Measurements from ENCODE around the gene DPH2. TPM values are rescaled to one million over a fixed set of nuclear protein-coding genes. Genes with fewer than 3 reads are reported as not detected.

Gene DPH2
- polyA plus RNA-seq, 1 donor from 2014 or later, result 26.0 TPM

DNA sequence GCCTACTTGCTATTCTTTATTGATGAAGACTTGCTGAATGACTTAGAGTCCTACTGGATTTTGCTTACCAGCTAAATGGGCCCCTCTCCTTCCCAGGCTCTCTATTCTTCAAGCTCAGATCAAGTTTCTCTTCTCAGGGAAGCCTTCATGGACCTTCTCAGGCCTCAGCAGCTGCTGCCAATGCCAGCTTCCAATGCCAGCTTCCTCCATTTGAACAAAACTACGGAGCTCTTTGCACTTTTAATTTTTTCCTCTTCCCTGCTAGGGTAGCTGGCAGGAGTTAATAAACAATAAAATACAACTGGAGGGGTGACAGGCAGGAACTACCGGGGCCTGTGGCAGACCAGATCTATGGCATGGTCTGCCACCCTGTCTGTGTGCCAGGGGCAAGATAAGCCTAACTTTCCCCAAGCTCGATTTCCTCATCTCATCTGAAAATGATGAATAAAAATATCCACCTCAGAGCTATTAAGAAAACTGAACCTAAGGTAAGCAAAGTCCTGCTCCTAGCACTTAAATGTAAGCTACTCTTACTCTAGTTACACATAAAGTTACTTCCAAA is 24.1 kb upstream of the DPH2 start:
- TF ChIP-seq SMC3 (conservative IDR thresholded peaks at IDR 0.05; ENCODE audit: poor library complexity), result no peak
- TF ChIP-seq, protein P1, sequence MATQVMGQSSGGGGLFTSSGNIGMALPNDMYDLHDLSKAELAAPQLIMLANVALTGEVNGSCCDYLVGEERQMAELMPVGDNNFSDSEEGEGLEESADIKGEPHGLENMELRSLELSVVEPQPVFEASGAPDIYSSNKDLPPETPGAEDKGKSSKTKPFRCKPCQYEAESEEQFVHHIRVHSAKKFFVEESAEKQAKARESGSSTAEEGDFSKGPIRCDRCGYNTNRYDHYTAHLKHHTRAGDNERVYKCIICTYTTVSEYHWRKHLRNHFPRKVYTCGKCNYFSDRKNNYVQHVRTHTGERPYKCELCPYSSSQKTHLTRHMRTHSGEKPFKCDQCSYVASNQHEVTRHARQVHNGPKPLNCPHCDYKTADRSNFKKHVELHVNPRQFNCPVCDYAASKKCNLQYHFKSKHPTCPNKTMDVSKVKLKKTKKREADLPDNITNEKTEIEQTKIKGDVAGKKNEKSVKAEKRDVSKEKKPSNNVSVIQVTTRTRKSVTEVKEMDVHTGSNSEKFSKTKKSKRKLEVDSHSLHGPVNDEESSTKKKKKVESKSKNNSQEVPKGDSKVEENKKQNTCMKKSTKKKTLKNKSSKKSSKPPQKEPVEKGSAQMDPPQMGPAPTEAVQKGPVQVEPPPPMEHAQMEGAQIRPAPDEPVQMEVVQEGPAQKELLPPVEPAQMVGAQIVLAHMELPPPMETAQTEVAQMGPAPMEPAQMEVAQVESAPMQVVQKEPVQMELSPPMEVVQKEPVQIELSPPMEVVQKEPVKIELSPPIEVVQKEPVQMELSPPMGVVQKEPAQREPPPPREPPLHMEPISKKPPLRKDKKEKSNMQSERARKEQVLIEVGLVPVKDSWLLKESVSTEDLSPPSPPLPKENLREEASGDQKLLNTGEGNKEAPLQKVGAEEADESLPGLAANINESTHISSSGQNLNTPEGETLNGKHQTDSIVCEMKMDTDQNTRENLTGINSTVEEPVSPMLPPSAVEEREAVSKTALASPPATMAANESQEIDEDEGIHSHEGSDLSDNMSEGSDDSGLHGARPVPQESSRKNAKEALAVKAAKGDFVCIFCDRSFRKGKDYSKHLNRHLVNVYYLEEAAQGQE (IDR thresholded peaks at IDR 0.05; ENCODE audit: borderline replicate concordance), result no peak
- no peak for TF ChIP-seq EP300 (conservative IDR thresholded peaks at IDR 0.05; ENCODE audit: poor library complexity, severe bottlenecking)
- TF ChIP-seq, protein P2, sequence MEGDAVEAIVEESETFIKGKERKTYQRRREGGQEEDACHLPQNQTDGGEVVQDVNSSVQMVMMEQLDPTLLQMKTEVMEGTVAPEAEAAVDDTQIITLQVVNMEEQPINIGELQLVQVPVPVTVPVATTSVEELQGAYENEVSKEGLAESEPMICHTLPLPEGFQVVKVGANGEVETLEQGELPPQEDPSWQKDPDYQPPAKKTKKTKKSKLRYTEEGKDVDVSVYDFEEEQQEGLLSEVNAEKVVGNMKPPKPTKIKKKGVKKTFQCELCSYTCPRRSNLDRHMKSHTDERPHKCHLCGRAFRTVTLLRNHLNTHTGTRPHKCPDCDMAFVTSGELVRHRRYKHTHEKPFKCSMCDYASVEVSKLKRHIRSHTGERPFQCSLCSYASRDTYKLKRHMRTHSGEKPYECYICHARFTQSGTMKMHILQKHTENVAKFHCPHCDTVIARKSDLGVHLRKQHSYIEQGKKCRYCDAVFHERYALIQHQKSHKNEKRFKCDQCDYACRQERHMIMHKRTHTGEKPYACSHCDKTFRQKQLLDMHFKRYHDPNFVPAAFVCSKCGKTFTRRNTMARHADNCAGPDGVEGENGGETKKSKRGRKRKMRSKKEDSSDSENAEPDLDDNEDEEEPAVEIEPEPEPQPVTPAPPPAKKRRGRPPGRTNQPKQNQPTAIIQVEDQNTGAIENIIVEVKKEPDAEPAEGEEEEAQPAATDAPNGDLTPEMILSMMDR (IDR thresholded peaks at IDR 0.05; ENCODE audit: poor library complexity, severe bottlenecking), result no peak
- TF ChIP-seq POLR2AphosphoS5 (IDR thresholded peaks at IDR 0.05), result no peak
- TF ChIP-seq EZH2 (IDR thresholded peaks at IDR 0.05; ENCODE audit: borderline replicate concordance, insufficient read depth, low read length, poor library complexity, severe bottlenecking), result no peak
- TF ChIP-seq MXI1 (conservative IDR thresholded peaks at IDR 0.05; ENCODE audit: poor library complexity, severe bottlenecking), result no peak
- no peak for TF ChIP-seq RAD21 (conservative IDR thresholded peaks at IDR 0.05)
- no peak for TF ChIP-seq TAF1 (IDR thresholded peaks at IDR 0.05; ENCODE audit: low read depth)
- Histone ChIP-seq H3K79me2 (replicated peaks; ENCODE audit: insufficient read depth, low read length) (peaks cover 27% of the 10 kb centered on the region), H3K9me3 (ENCODE audit: low read length) (no peaks in the 10 kb centered on the region), H3K27me3 (ENCODE audit: insufficient read depth, low read depth, low read length) (no peaks in the 10 kb centered on the region), H3K9ac (ENCODE audit: low read length) (peak overlapping the region; percentile 89), H3K4me2 (ENCODE audit: low read length) (peak overlapping the region; percentile 85), H3K9me2 (ENCODE audit: insufficient read depth, low read length) (no peaks in the 10 kb centered on the region), H3K4me3 (ENCODE audit: low read length) (peak overlapping the region; percentile 78), H2AFZ (ENCODE audit: low read depth, low read length) (peak overlapping the region; percentile 81), H3F3A (ENCODE audit: insufficient read depth, low read length, poor library complexity, severe bottlenecking) (no peaks in the 10 kb centered on the region), H3K36me3 (ENCODE audit: insufficient read depth, low read length) (no peaks in the 10 kb centered on the region), H4K20me1 (ENCODE audit: insufficient read depth) (no peaks in the 10 kb centered on the region), H3K27ac (ENCODE audit: low read length) (peak overlapping the region; percentile 74)

DNA sequence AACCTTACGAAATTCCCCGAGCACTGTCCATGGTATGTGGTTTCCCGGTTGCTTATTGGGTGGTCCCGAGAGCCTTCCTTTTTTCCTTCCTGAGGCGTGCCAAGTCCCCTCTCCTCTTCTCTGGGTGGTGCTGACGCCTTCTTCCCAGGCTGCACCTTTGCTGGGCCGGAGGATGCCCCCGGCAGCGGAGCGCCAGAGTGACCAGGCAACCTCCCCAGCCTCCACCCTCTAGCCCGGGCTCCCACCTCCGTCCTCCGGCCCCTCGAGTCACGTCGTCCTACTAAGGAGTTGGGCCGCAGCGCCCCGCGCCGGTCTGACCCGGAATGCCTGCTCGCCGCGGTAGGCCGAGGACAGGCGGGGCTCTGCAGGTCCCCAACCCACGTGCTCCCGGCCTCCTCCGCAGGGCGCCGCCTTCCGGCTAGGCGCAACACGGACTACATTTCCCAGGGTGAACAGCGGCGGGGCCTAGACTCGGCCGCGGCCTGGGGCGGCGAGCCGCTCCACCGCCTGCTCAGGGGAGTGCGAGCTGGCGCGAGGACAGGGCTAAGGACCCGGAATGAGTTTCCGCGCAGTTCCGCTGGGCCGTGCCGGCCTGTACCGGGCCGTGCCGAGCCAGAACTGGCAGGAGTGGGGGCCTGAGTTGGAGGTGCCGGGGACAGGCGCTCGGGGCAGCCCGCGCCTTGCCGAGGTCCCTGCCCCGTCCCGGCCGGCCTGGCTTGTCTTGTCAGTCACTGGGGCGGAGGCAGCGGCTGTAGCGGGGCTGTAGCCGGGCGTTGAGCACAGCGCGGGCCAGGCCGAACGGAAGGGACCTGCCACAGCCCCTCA is 23.4 kb upstream of the DPH2 start, which contains the start of gene IPO13:
TSS of gene IPO13 (plus strand) at position 715 of the 825 bp plus-strand sequence. CDS start 651 bp downstream, outside the sequence.
- Histone ChIP-seq H3K4me2 (ENCODE audit: low read length) (peak within 1 kb of the TSS; percentile 97), H2AFZ (ENCODE audit: low read depth, low read length) (peak within 1 kb of the TSS; percentile 81), H3K36me3 (ENCODE audit: insufficient read depth, low read length) (no peaks in the 10 kb centered on the region), H3K4me3 (ENCODE audit: low read length) (peak within 1 kb of the TSS; percentile 78), H3K9me3 (ENCODE audit: low read length) (no peaks in the 10 kb centered on the region), H4K20me1 (ENCODE audit: insufficient read depth) (no peaks in the 10 kb centered on the region), H3K27me3 (ENCODE audit: insufficient read depth, low read depth, low read length) (no peaks in the 10 kb centered on the region), H3K27ac (ENCODE audit: low read length) (peak within 1 kb of the TSS; percentile 74), H3K9me2 (ENCODE audit: insufficient read depth, low read length) (no peaks in the 10 kb centered on the region), H3K9ac (ENCODE audit: low read length) (peak within 1 kb of the TSS; percentile 89), H3K79me2 (replicated peaks; ENCODE audit: insufficient read depth, low read length) (peaks cover 34% of the 10 kb centered on the region), H3F3A (ENCODE audit: insufficient read depth, low read length, poor library complexity, severe bottlenecking) (no peaks in the 10 kb centered on the region)
- TF ChIP-seq RAD21 (conservative IDR thresholded peaks at IDR 0.05), result peak; percentile 81
- TF ChIP-seq EP300 (conservative IDR thresholded peaks at IDR 0.05; ENCODE audit: poor library complexity, severe bottlenecking), result peak; percentile 80
- peak; percentile 91 for TF ChIP-seq POLR2AphosphoS5 (IDR thresholded peaks at IDR 0.05)
- TF ChIP-seq MXI1 (conservative IDR thresholded peaks at IDR 0.05; ENCODE audit: poor library complexity, severe bottlenecking), result peak; percentile 92
- TF ChIP-seq, protein P2 (IDR thresholded peaks at IDR 0.05; ENCODE audit: poor library complexity, severe bottlenecking), result peak; percentile 98
- peak; percentile 84 for TF ChIP-seq TAF1 (IDR thresholded peaks at IDR 0.05; ENCODE audit: low read depth)
- peak; percentile 81 for TF ChIP-seq SMC3 (conservative IDR thresholded peaks at IDR 0.05; ENCODE audit: poor library complexity)
- TF ChIP-seq, protein P1 (IDR thresholded peaks at IDR 0.05; ENCODE audit: borderline replicate concordance), result peak; percentile 84
- no peak for TF ChIP-seq EZH2 (IDR thresholded peaks at IDR 0.05; ENCODE audit: borderline replicate concordance, insufficient read depth, low read length, poor library complexity, severe bottlenecking)
